ENCODE data around the gene MAD1L1. TPM values are rescaled to one million over a fixed set of nuclear protein-coding genes. Genes with fewer than 3 reads are reported as not detected.
"Not testable (repeated sequence)": the region's sequence is repeated elsewhere in the genome, so short reads cannot be mapped to it uniquely, and the experiment has no call there.

MAD1L1 gene
- total RNA-seq, 1 experiment from 2014 or later = 50.8 TPM

DNA sequence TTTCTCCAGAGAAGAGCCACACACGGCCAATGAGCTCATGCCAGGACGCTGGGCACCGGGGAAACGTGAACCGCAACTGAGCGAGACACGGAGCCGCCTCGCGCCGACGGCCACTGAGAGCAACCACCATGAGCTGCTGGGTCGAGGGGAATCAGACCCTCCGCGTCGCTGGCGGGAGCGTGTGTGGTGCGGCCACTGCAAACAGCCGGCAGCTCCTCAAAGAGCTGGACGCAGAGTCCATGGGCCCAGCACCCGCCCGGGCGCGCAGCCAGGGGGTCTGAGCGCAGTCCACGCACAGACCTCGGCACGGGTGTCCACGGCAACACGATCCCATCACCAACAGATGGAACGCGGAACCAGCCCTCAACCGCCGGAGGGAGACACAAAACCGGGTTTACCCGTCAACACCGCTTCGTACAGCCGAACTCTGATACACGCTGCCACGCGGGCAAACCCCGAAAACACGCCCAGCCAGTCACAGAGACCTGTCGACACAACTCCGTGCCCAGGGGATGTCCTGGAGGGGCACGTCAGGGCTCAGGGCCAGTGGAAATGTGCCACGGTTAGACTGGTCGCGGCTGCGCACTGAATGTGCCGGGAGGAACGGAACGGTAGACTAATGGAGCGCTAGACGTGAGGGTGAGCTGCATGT lies 415.6 kb downstream of the MAD1L1 start:
- TF ChIP-seq EZH2 (IDR thresholded peaks at IDR 0.05; ENCODE audit: low read depth) = no peak
- TF ChIP-seq, protein P1, sequence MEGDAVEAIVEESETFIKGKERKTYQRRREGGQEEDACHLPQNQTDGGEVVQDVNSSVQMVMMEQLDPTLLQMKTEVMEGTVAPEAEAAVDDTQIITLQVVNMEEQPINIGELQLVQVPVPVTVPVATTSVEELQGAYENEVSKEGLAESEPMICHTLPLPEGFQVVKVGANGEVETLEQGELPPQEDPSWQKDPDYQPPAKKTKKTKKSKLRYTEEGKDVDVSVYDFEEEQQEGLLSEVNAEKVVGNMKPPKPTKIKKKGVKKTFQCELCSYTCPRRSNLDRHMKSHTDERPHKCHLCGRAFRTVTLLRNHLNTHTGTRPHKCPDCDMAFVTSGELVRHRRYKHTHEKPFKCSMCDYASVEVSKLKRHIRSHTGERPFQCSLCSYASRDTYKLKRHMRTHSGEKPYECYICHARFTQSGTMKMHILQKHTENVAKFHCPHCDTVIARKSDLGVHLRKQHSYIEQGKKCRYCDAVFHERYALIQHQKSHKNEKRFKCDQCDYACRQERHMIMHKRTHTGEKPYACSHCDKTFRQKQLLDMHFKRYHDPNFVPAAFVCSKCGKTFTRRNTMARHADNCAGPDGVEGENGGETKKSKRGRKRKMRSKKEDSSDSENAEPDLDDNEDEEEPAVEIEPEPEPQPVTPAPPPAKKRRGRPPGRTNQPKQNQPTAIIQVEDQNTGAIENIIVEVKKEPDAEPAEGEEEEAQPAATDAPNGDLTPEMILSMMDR (conservative IDR thresholded peaks at IDR 0.05) = no peak
- H3K79me2 ChIP-seq (ENCODE audit: low read depth) = no peaks in the 10 kb centered on the region
- H3K9me2 ChIP-seq (ENCODE audit: insufficient read depth) = no peaks in the 10 kb centered on the region
- H3K4me1 ChIP-seq (replicated peaks; ENCODE audit: insufficient read depth) = no peaks in the 10 kb centered on the region
- no peaks in the 10 kb centered on the region for H4K20me1 ChIP-seq (ENCODE audit: insufficient read depth)
- ChIA-PET CTCF (no interaction called here), POLR2A (ENCODE audit: unreplicated experiment) (no interaction called here)
- H3K4me2 ChIP-seq = no peak overlapping the region
- H2AFZ ChIP-seq = no peak overlapping the region
- intact Hi-C loops (cut with micrococcal nuclease; ENCODE audit: unreplicated experiment) = no loop called here
- H3K36me3 ChIP-seq (ENCODE audit: low read depth) = no peaks in the 10 kb centered on the region
- DNase-seq = peak in 1 of 2 experiments; percentile 23
- no TSS peak for BruUV-seq (replicated peaks)
- no peaks in the 10 kb centered on the region for H3K27me3 ChIP-seq (ENCODE audit: insufficient read depth, low read depth)
- no peaks in the 10 kb centered on the region for H3F3A ChIP-seq (ENCODE audit: insufficient read depth, low read depth)
- H3K4me3 ChIP-seq = no peak overlapping the region
- no peaks in the 10 kb centered on the region for H3K9me3 ChIP-seq (ENCODE audit: insufficient read depth, low read depth)
- no peak overlapping the region for H3K27ac ChIP-seq

DNA sequence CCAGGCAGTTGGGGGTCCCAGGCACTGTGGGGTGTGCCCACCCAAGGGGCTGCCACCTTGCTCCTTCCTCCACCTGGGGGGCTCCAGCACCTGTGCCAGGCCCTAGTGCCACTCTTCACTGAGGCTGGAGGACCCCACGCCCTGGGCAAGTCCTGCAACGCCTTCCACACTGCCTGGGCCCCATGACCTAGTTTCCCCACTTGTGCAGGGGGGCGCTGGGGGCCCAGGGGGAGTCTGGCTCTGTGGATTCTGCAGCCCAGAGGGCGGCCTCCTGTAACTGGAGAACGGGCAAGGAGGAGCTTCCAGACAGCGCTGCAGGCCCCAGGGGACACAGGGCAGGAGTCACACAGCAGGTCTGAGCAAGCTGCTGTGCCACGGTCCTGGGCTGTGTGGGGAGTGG lies 416.3 kb downstream of the MAD1L1 start:
- H3K27ac ChIP-seq; H3K9me3 ChIP-seq (ENCODE audit: insufficient read depth, low read depth); CTCF ChIA-PET; H4K20me1 ChIP-seq (ENCODE audit: insufficient read depth); H3K4me2 ChIP-seq; H3K9me2 ChIP-seq (ENCODE audit: insufficient read depth); H3K36me3 ChIP-seq (ENCODE audit: low read depth); H3K4me3 ChIP-seq; H3K4me1 ChIP-seq (replicated peaks; ENCODE audit: insufficient read depth); H2AFZ ChIP-seq; H3K27me3 ChIP-seq (ENCODE audit: insufficient read depth, low read depth); H3F3A ChIP-seq (ENCODE audit: insufficient read depth, low read depth); intact Hi-C loops (cut with micrococcal nuclease; ENCODE audit: unreplicated experiment); BruUV-seq (replicated peaks); POLR2A ChIA-PET (ENCODE audit: unreplicated experiment); H3K79me2 ChIP-seq (ENCODE audit: low read depth): not testable (repeated sequence)
- peak in 1 of 2 experiments; percentile 26 for DNase-seq

DNA sequence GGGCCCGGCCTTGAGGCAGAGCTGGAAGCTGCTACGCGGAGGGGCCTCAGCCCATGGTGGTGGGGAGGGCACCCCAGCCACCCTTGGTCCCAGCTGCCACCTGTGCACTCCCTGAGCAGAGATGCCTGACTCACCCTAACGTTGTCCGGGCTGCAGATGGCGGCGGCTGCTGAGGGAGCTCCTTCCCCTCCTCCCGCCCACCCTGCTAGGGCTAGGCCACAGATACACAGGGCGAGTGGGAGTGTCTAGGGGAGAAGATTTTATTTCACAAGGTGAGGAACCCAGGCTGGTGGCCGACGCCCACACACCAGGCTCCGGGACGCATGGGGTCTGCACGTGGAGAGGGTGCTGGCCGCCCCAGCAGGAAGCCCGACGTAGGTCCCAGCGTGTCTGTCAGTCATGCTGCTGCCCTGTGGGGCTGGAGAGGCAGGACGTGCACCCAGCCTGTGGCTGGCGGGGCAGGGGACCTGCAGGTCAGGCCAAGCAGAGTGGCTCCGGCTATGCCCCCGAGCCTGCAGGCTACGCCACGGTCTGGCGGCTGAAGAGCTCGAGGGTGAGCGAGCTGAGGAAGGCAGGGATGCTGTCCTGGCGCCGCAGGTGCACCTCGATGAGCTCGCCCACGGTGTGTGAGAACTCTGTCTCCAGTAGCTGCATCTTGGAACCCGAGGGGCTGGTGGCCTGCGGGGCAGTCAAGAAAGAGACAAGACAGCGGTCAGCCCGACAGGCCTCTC lies 417.0 kb downstream of the MAD1L1 start:
- H3K27me3 ChIP-seq (ENCODE audit: insufficient read depth, low read depth); H3K9me3 ChIP-seq (ENCODE audit: insufficient read depth, low read depth); H3K9me2 ChIP-seq (ENCODE audit: insufficient read depth); H3K27ac ChIP-seq; BruUV-seq (replicated peaks); H3K4me1 ChIP-seq (replicated peaks; ENCODE audit: insufficient read depth); DNase-seq; H3K36me3 ChIP-seq (ENCODE audit: low read depth); H3K79me2 ChIP-seq (ENCODE audit: low read depth); H3F3A ChIP-seq (ENCODE audit: insufficient read depth, low read depth); H2AFZ ChIP-seq; H4K20me1 ChIP-seq (ENCODE audit: insufficient read depth); POLR2A ChIA-PET (ENCODE audit: unreplicated experiment); intact Hi-C loops (cut with micrococcal nuclease; ENCODE audit: unreplicated experiment); H3K4me3 ChIP-seq; CTCF ChIA-PET; H3K4me2 ChIP-seq: not testable (repeated sequence)

DNA sequence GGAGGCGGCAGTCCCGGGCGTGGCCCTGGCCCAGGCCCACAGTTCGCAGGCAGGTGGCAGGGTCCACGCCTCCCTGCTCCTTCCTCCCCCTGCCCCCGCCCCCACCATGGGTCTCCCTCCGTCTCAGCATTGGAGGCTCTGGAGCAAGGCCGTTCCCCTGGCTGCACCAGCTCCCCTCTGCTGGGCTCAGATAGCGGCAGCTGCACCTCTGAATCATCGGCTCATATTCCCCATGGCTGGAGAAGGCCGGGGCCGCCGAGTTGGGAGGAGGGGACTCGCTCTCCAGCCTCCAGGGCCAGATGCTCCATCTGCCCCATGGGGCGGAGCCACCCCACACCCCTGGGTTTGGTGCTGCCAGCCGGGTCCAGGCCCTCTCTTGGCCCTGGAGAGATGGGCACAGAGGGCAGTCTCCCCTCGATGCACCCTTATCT lies 417.7 kb downstream of the MAD1L1 start:
- TF ChIP-seq, protein P1 (conservative IDR thresholded peaks at IDR 0.05) = no peak
- TF ChIP-seq EZH2 (IDR thresholded peaks at IDR 0.05; ENCODE audit: low read depth) = no peak
- Histone ChIP-seq H3K4me2 (no peak overlapping the region), H3K9me3 (ENCODE audit: insufficient read depth, low read depth) (no peaks in the 10 kb centered on the region), H3K36me3 (ENCODE audit: low read depth) (no peaks in the 10 kb centered on the region), H3K27me3 (ENCODE audit: insufficient read depth, low read depth) (no peaks in the 10 kb centered on the region), H3K79me2 (ENCODE audit: low read depth) (no peaks in the 10 kb centered on the region), H3K4me3 (no peak overlapping the region), H3K27ac (no peak overlapping the region), H3K4me1 (replicated peaks; ENCODE audit: insufficient read depth) (no peaks in the 10 kb centered on the region), H2AFZ (no peak overlapping the region), H3F3A (ENCODE audit: insufficient read depth, low read depth) (peaks cover 5% of the 10 kb centered on the region; the same call in 1 of the 2 replicates), H3K9me2 (ENCODE audit: insufficient read depth) (no peaks in the 10 kb centered on the region), H4K20me1 (ENCODE audit: insufficient read depth) (no peaks in the 10 kb centered on the region)
- BruUV-seq (replicated peaks) = no TSS peak
- intact Hi-C loops (cut with micrococcal nuclease; ENCODE audit: unreplicated experiment) = no loop called here
- CTCF ChIA-PET = no interaction called here
- DNase-seq = no peak
- POLR2A ChIA-PET (ENCODE audit: unreplicated experiment) = no interaction called here

Data from PC-9 (cell line).